GM18505 (cell line): Measurements from ENCODE around the gene SH3PXD2A.
"Not testable (repeated sequence)": the region's sequence is repeated elsewhere in the genome, so short reads cannot be mapped to it uniquely, and the experiment has no call there.

Experiments
- ATAC-seq: cut with Tn5 transposase; IDR thresholded peaks from one replicate; pipeline ENCODE4 v1.9.1; 2021; ENCODE audit not compliant: unreplicated experiment
- POLR2A ChIP-seq: IDR thresholded peaks from 4 replicates; pipeline ENCODE4 v1.6.1; 2011; ENCODE audit warnings: borderline replicate concordance; ENCODE audit not compliant: insufficient read depth, insufficient read length; ENCODE audit errors: extremely low read depth

Gene SH3PXD2A

DNA sequence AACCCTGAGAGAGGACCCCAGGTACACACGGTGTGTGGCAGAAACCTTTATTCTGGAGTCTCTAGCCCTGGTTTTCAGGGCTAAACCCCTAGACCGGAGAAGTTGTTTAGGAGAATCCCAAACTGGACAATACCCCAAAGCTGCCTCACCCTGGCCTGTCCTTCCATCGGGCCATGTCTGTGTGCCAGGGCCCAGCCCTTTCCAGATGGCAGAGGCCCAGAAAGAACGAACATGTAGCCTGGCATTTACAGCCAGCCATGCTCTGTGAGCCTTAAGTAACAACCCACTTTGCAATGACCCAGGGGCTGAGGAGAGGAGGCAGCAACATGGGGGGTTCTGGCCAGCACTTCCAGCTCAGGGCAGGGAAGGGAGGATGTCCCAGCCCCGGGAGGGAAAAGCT lies 219.8 kb downstream of the SH3PXD2A start:
- no peak for ATAC-seq
- no peak for TF ChIP-seq POLR2A

- TF ChIP-seq POLR2A = no peak
- ATAC-seq = no peak
These were observed 221.5 kb downstream of the SH3PXD2A start for GRCh38 chr10:103633846-103634245.

- not testable (repeated sequence) for ATAC-seq
These were observed 222.5 kb downstream of the SH3PXD2A start for GRCh38 chr10:103632871-103633270.

- no peak for ATAC-seq
These were observed 223.1 kb downstream of the SH3PXD2A start for GRCh38 chr10:103632247-103632642.

DNA sequence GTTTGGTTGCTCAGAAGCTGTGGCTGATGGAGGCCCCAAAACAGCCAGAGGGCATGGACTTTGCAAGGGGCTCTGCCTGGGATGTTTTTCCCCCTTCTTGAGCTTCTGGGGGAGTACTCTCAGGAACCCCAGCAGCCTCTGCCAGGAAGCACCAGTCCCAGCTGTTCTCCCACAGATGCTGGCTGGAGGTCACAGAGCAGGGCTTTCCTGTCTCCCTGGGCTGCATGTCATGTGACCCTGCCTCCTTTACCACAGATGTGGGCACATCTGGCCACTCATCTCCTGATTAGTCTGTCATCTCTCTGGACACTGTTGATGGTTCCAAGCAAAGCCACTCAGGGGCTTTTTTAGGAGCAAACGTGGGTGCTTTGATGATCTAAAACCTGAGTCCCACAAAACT lies 225.2 kb downstream of the SH3PXD2A start:
- TF ChIP-seq POLR2A = no peak
- ATAC-seq = no peak

More at GRCh38 chr10:103632247-103632642, 223.1 kb downstream of the SH3PXD2A start:
- no peak for TF ChIP-seq POLR2A

DNA sequence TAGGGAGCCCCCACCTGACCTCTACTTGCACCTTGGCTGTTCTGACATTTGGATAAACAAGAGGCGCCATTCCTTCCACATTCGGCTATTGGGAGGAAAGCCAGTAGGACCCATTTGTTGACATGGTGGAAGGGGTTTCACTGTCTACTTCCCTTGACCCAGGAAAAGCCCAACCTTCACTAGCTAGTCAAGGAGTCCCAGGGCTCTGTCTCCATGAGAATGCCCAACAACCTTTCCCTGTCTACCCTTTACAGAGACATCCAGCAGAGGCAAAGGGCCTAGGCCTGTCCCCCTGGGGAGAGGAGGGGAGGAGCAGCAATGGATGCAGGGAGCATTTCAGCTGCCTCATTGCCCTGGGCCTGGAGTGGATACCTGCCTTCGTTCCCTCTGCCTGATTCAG lies 225.8 kb downstream of the SH3PXD2A start:
- no peak for ATAC-seq
- no peak for TF ChIP-seq POLR2A

DNA sequence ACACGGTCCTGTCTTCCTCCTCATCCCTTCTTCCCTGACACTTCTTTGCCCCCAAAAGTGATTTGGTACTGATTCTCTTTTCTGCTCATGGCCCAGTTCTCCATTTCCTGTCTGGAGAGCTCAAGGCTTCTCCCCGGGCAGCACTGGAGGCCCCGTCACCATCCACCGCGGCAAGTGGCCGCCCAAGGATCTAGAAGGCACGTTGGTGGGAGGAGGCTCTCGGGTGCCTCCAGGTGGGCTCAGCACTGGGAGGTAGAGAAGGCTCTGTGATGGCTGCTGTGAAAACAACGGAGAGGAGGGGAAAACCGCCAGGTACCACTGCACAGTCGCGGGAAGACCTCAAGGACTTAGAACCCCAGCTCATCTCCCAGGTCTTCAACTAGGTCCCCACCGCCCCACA lies 227.5 kb downstream of the SH3PXD2A start:
- no peak for ATAC-seq
- TF ChIP-seq POLR2A = no peak

DNA sequence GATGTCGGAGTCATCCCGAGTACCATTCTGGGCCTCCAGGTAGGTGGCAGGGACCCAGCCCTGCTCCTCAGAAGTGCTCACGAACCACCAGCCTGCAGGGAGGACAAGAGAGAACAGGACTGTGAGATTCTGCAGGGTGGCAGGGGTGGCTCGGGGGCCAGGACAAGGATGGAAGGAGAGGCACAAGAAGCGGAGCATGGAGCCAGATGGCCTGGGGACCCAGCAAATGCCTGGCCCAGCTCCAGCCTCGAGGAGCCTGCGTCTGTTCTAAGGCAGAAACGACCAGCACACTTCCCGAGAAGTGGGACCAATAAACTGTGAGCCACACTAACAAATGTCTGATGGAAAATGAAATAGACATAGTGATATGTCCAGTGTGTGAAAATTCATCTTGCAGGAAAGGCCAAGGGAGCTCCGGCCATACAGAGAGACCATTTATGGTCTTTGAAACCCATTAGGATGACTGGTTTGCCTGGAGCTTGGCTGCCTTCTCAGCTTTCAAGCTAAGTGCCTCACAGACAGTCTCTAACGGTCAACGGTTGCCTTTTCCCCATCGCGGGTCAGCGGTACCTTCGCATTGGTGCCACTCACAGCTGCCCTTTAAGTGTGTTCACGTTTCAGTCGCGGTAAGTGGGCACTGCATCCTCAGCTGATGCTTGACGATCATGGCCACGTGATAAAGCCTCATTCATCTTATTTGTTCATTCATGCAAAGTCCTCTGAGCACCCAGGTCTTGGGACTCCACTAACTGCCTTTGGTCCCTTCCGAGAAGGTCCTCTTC lies 228.1 kb downstream of the SH3PXD2A start:
- ATAC-seq = no peak
- no peak for TF ChIP-seq POLR2A

DNA sequence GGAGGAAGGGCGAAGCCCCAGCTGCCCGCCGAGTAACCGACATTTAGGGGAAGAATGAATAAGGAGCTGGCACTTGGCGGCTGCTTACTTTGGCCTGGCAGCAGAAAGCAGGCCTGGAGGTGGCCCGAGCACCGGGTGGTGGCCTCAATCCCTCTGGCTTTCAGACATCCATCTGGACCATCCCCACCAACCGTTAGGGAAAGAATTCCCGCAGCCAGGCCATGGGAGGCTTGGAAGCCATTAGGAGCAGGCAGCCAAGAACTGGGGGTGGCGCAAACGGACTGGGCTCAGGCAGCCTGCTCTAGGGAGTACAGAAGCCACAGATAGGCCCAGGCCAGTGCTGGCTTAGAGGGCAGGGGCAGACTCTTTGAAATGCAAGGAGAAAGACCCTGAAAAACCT lies 229.2 kb downstream of the SH3PXD2A start:
- TF ChIP-seq POLR2A = no peak
- ATAC-seq = no peak

DNA sequence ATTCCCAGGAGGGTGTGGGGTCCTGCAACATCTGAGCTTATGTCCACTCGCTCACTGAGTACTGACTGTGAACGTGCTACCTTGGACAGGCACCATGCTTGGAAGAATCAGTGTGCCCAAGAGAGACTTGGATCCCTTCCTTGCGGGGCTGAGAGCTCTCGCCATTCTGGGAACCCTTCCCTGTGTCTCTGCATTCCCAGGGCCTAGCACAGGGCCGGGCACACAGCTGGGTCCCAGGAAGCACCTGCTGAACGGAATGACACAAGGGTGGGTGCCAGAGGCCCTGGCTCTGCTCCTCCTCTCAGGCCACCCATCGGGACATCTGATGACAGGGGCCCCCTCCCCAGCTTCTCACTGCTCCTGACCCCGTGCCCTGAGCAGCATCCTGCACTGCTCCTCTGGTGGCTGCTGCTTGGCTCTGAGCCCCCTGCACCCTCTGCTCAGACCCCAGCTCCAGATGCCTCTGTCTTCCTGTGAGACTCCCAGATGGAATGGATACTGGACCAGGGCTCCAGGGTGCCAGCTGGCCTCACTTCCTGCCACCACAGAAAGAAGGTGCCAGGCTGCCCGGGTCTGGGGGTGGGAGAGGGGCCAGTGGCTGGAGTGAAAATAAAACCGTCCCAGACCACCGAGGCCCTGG lies 232.3 kb downstream of the SH3PXD2A start:
- no peak for TF ChIP-seq POLR2A
- ATAC-seq = no peak

GRCh38 chr10:103622286-103622685 lies 233.1 kb downstream of the SH3PXD2A start:
- no peak for ATAC-seq

DNA sequence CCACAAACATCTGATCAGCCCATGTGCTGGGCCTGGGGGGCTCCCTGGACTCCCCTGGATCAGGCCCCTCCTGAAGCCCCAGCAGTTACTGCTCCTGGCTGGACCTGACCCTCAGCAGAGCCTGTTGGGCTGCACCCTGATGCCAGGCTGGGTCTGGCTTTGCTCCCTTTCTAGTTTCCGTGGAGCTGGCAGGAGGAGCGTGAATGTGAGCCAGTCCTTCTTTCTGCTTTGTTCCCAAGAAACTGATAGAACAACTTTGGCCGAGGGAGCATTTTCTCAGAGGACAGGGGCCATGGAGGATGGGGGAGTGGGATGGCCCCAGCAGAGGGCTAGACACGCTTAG lies 233.6 kb downstream of the SH3PXD2A start:
- ATAC-seq = no peak
- no peak for TF ChIP-seq POLR2A

More at GRCh38 chr10:103622286-103622685, 233.1 kb downstream of the SH3PXD2A start:
- TF ChIP-seq POLR2A = no peak

DNA sequence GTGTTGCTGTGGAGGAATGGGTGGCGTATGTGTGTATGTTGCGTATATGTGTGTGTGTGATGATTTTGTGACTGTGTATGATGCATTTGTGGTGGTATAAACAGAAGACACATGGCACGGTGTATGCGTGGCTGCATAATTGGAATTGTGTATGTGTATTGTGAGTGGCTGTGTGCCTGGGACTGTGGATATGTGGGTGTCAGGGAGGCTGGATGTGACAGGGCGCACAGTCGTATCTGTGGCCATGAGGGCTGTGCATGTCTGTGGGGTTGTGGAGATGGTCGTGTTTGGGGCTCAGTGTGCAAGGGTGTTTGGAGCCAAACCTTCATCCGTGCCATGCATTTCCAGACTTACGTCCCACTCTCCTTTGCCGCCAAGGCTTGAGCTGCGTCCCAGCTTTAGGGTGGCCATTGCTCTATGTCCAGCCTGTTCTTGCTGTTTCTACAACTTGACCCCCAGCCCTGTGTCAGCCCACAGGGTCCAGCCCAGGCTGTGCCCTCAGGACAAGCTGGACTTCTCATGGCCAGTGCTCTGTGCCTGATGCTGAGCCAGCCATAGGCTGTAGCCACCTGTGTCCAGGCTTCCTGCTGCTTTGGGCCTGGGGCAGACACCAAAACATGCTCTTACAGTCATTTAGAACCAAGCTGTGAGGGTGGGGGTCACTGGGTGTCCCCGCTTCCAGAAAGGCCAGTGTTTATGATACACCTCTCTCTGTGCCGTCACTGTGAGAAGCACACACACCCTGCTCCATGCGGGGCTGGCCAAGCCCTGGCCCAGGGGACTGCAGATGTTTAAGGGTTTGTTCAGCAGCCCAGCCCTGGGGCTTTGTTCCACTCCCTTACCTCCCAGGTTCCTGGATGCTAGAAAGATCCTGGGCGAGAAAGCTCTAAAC lies 234.2 kb downstream of the SH3PXD2A start:
- no peak for ATAC-seq
- no peak for TF ChIP-seq POLR2A

- ATAC-seq = no peak
- TF ChIP-seq POLR2A = no peak
These were observed 235.0 kb downstream of the SH3PXD2A start for GRCh38 chr10:103620352-103620740.
